ENCODE results near the gene COMMD4.

COMMD4 gene

DNA sequence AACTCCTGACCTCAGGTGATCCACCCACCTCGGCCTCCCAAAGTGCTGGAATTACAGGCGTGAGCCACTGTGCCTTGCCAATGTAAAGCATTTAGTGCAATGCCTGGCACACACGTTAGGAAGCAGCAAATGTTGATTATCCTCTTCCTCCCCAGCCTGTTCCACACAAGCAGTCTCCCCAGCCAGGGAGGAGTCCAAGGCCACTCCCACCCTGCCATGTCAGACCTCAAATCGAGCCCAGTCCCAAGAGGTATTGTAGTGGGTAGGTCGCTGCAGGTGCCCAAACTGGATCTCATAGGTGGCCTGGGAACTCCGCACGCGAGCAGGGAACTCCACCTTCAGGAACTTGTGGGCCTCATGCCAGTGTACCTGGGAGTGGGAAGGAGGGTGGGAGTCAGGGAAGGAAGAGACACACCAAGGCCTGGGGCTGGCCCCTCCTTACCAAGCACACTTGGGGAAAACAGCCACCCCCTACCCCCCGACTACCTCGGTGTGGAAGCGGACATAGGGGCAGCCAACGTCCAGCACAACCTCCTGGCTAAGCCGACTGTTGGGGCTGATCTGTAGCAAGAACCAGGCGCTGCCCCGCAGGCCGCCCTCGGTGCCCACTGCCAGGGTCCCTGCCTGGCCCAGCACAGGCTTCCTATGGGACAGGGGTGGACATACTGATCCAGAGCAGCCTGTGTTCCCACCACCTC is 22.3 kb downstream of the COMMD4 start:
- no peak for DNase-seq

GRCh38 chr15:75358771-75359536 is 23.1 kb downstream of the COMMD4 start:
- no peak for DNase-seq

DNA sequence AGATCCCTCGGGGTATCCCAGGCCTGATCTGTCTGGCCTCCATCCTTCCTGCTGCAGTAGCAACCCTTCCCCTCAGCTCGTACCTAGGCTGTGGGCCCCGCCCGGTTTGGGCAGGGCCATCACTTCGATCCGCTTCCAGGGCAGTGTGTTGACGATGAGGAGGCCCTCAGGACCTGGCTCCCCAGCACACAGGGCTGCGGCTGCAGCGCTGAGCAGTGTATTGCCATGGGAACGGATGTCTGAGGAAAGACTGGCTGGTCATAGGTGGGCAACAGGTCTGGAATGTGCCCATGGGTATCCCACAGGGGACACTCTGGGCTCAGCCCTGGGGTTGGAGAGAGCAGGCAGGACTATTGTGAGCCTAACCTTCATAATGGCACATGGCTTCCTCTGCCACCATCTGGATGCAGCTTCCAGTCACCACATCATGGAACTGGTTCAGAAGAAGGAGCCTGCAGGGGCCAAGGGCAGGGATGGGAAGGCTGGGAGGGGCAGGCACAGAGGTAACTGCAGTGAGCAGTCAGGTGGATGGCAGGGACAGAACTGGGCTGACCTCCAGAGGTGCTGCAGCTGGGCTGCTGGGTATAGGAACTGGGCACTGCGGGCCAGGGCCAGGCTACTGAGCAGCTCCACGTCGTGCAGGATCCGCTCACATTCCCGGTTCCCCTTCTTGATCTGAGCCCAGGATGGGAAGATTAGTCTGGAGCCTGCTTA is 23.8 kb downstream of the COMMD4 start:
- no peak for DNase-seq

DNA sequence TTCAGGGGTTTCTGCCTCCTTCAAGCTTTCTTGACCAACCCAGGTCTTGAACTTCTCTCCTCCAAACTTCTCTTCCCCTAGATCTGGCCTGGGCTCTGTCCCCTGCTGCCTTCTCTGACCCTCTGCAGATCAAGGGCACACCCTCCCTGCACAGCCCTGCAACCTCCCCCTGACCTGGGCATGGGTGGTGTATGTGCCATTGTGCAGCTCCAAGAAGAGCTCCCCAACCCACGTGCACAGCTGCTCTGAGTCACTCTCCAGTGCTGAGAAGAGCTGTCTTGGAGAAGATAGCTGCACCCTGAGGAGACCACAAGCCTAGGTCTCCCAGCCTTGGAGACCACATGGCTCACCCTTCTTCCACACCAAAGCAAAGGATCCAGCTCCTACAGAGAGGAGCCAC is 24.5 kb downstream of the COMMD4 start:
- no peak for DNase-seq

GRCh38 chr15:75360856-75361255 is 25.0 kb downstream of the COMMD4 start:
- no peak for DNase-seq

DNA sequence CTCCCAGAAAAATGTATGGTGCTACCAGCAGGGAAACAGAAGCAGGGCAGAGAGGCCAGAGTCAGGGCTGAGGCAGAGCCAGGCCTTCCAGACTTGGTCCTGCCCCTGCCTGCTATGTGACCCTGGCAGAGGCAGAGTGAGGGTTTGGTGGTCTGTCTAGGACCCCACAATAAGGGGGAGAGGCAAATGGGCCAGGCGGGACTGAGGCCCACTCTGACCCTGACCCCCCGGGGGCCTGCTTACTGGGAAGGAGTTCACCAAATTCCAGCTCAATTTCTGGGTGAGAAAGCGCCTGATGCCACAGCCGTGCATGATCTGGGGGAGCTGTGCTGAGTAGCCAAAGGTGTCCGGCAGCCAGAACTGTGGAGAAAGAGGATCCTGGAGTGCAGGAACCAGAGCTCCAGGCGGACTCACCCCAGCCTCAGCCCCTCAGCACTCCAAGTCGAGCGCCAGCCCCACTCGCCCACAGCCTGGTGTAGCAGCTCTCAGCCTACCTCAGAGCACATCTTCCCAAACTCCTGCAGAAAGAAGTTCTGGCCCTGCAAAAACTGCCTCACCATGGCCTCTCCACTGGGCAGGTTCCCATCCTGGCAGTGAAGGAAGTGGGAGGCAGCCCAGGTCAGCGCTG is 25.6 kb downstream of the COMMD4 start:
- DNase-seq, result no peak

DNA sequence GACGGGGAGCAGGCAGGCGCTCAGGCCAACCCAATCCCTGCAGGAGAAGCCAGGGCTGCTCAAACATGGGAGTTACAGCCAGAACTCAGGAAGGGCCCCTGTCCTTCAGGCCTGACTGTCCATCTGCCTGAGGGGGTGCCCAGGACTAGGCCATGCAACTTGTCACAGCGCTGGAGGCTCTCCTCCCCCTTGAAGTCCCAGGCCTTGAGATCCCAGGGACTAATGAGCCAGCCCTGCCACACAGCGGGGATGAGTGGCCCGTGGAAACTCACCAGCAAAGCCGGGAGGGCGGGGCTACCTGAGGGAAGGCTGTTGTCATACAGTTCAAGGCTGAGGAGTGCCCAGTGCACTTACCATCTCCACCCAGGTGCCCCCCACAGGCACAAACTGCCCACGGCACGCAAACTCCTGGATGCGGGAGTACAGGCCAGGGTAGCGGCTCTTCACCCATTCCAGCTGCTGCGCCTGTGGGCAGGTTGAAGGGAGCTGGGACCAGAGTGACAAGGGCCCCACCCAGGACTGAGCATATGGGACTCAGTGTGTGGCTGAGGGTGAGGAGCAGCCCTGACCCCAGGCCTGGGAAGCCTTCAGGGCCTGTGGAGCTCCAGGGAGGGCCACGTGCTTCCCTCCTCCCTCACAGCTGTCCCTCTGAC is 26.3 kb downstream of the COMMD4 start:
- DNase-seq, result no peak

- no peak for DNase-seq
Observed at GRCh38 chr15:75362642-75363249, 26.9 kb downstream of the COMMD4 start.

- no peak for DNase-seq
Observed at GRCh38 chr15:75363786-75364185, 27.9 kb downstream of the COMMD4 start.

DNA sequence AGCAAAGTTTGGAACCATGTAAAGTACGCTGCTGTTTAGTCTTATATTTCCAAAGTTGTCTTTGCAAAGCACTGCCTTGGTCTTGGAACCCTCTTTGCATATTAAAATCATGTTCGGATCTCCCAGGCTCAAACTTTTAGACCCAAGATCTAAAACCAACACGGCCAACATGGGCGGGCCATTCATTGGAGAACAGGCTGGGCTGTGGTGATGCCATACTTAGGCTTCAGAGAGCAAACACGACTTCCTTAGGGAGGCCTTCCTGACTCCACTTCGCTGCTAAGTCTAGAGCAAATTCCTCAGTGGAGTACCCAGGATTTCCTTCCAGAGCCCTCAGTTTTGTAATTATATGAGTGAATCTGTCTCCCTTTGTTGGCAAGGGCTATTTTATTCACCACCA is 29.0 kb downstream of the COMMD4 start:
- no peak for DNase-seq

- no peak for DNase-seq
Observed at GRCh38 chr15:75366163-75366562, 30.3 kb downstream of the COMMD4 start.

- DNase-seq, result no peak
Observed at GRCh38 chr15:75367006-75367405, 31.1 kb downstream of the COMMD4 start.

- DNase-seq, result no peak
Observed at GRCh38 chr15:75367406-75367912, 31.6 kb downstream of the COMMD4 start.

DNA sequence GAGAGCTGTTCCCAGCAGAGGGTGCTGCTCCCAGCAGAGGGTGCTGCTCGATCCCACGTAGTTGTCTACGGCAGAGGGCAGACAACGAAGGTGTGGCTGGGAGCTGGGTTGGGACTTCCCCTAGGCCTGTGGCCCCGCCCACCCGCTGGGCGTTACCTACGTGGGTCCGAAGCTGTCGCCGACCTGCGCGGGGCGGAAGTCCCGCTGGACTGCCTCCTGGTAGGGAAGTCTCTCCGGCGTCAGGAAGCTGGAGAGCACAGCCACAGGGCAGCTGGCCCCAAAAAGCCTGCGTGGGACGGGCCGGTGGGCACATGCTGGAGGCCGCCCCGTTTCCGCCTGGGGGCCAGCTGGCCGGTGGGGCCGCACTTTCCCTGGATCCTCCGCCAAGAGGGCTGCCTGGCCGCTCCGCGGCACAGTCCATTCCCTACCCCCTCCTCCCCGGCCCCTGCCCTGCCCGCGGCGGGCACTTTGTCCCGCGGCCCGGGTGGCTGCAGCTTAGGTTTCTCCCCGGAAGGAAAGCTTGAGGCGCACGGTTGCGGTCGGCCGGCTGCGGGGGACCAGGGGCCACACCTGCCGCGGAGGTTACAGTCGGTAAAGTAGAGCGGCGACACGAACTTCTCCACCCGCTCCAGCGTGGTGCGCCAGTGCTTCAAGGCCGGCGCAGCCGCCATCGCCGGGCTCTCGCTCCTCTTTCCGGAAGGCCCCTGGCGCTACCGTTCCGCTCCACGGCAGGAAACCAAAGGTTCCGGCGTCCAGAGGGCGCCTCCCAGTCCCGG is 32.2 kb downstream of the COMMD4 start, which contains the start of gene MAN2C1:
Gene MAN2C1, minus strand, starts transcription at position 695 of the 776 bp plus-strand sequence. Its CDS starts 24 bp downstream, at position 671.
- DNase-seq, result peak; percentile 45 to 87

GRCh38 chr15:75368689-75369239 is 32.9 kb downstream of the COMMD4 start:
- no peak for DNase-seq

GRCh38 chr15:75369897-75370581 is 34.2 kb downstream of the COMMD4 start:
- no peak for DNase-seq

DNA sequence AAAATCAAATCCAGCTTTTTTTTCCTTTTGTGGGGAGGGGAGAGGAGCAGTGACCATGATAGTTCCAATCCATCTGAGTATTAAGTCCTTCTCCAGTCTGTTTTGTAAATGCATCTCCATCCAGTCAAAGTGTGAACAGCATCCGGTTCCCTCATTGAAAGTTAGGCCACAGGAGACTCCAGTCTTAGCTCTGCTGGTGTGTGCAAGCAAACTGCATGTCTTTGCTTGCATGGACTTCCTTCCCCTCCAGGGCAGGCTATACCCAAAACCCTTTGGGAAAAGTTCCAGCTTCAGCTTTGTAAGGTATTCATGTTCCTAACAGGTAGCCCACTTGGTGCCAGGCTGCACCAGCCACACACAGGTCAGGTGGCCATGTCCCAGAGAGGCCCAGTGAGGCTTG is 35.6 kb downstream of the COMMD4 start:
- no peak for DNase-seq

- no peak for DNase-seq
Observed at GRCh38 chr15:75371901-75372688, 36.2 kb downstream of the COMMD4 start.

DNA sequence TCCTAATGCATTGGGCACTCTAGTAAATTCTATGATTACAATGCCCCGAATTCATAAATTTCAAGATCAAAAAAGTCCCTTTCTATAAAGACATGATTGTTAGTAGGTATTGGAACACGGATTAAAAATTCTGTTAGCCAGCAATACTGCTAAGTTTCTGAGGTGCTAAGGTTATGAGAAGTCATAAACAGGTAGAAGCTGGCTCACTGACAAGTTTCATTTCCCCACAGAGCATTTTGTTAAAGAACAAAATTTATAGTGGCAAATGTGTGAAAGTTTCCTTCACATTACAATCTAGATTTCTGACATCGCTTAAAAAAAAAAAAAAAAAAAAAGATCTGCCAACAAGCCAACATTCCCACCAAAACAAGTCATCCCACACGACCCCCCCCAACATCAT is 44.9 kb downstream of the COMMD4 start:
- no peak for DNase-seq

Measured in NCI-H187 (cell line).